ENCODE measurements around the gene TJP3.
"Not testable (repeated sequence)": the region's sequence is repeated elsewhere in the genome, so short reads cannot be mapped to it uniquely, and the experiment has no call there.

- TF ChIP-seq CTCF (IDR thresholded peaks at IDR 0.05; ENCODE audit: insufficient read depth, low read length, poor library complexity, severe bottlenecking); EZH2phosphoT487 (conservative IDR thresholded peaks at IDR 0.05; ENCODE audit: low read length): not testable (repeated sequence)
Observed at GRCh38 chr19:3758297-3758696, 50.1 kb downstream of the TJP3 start.
